Spleen (tissue), 11 donors: ENCODE data around the gene ABCA1. TPM values are rescaled to one million over a fixed set of nuclear protein-coding genes. Genes with fewer than 3 reads are reported as not detected.

Experiments used
- DNase-seq: peaks from one replicate; pipeline ENCODE4 v3.0.0-alpha.2; 2020
- H3K27ac ChIP-seq, 8 donors: fragments of 200-600 bp; sonication (generic) in 7 of 8; 1 replicate in 4 of 8; 2 replicates in 4 of 8; pipeline versions ENCODE4 v1.5.0 to v1.8.0; 2016 to 2021; ENCODE audit warnings: inconsistent platforms in 4 of 8, mild to moderate bottlenecking in 4 of 8, moderate library complexity in 1 of 8
- H3K27me3 ChIP-seq, 7 donors: fragments of 200-600 bp; sonication (generic) in 6 of 7; replicated peaks in 1 of 7; 1 replicate in 4 of 7; 2 replicates in 3 of 7; pipeline versions ENCODE4 v1.5.0 to v1.8.0; 2016 to 2021; ENCODE audit warnings: inconsistent platforms in 3 of 7, mild to moderate bottlenecking in 1 of 7
- H3K36me3 ChIP-seq, 6 donors: fragments of 200-600 bp; sonication (generic) in 5 of 6; 1 replicate in 4 of 6; 2 replicates in 2 of 6; pipeline versions ENCODE4 v1.5.0 to v1.8.0; 2016 to 2021; ENCODE audit warnings: inconsistent platforms in 2 of 6
- H3K4me1 ChIP-seq, 6 donors: fragments of 200-600 bp; sonication (generic) in 5 of 6; 1 replicate in 3 of 6; 2 replicates in 3 of 6; pipeline versions ENCODE4 v1.5.0 to v1.8.0; 2016 to 2021; ENCODE audit warnings: inconsistent platforms in 3 of 6
- H3K4me3 ChIP-seq, 8 donors: fragments of 200-600 bp; sonication (generic) in 7 of 8; 1 replicate in 4 of 8; 2 replicates in 4 of 8; pipeline versions ENCODE4 v1.5.0 to v1.8.0; 2016 to 2021; ENCODE audit warnings: inconsistent platforms in 4 of 8, mild to moderate bottlenecking in 4 of 8, moderate library complexity in 2 of 8
- H3K9me3 ChIP-seq, 8 donors: fragments of 200-600 bp; sonication (generic) in 7 of 8; 1 replicate in 4 of 8; 2 replicates in 4 of 8; pipeline versions ENCODE4 v1.5.0 to v1.8.0; 2016 to 2021; ENCODE audit warnings: inconsistent platforms in 4 of 8
- POLR2A ChIP-seq, 3 donors: fragments of 450-650 bp; IDR thresholded peaks; one replicate each; pipeline ENCODE4 v1.5.1; 2017; ENCODE audit warnings: antibody characterized with exemption in 3 of 3, mild to moderate bottlenecking in 1 of 3
- POLR2AphosphoS5 ChIP-seq, 3 donors: sonication (generic); formaldehyde crosslinking; IDR thresholded peaks; one replicate each; pipeline ENCODE4 v1.5.1; 2017; ENCODE audit warnings: antibody characterized with exemption in 3 of 3
- WGBS, 5 donors: extraction: QIAGEN DNeasy Blood & Tissue Kit in 3 of 5; methylation state at CpG; one replicate each; pipeline versions ENCODE4 v1.1.5 to v1.1.7; 2013 to 2018; 5-methylcytosine and 5-hydroxymethylcytosine counted together
- intact Hi-C: fragments of 100-400 bp; cut with DNase I; formaldehyde crosslinking; loops from one replicate; pipeline ENCODE4 v1.15.0; 2023; ENCODE audit warnings: low total_unique reads
- polyA plus RNA-seq, 3 donors: library from polyadenylated mRNA; stranded (reverse); fragments of 200-250 nt; gene quantifications; one replicate each; pipeline ENCODE4 v1.2.1, GENCODE V29; 2013
- total RNA-seq, 7 donors: library from RNA; depleted of rRNA in 3 of 7; stranded (reverse); fragments of >200 nt in 3 of 7; fragmentation: NEBNext Ultra II Directional in 4 of 7; extraction: Animal tissue kit (Norgen Biotek cat#: 25700) in 4 of 7; gene quantifications; one replicate each; pipeline versions ENCODE4 v1.1.0 to v1.2.1, GENCODE V29; 2016 to 2021
- TF ChIP-seq, protein P1 (sequence below), 11 experiments: fragments of 200-600 bp in 7 of 11; fragments of 450-650 bp in 4 of 11; sonication (generic) in 4 of 11; IDR thresholded peaks in 8 of 11; conservative IDR thresholded peaks in 3 of 11; 1 replicate in 7 of 11; 2 replicates in 4 of 11; pipeline versions ENCODE4 v1.4.0 to v1.8.0; 2016 to 2021; ENCODE audit warnings: antibody characterized with exemption in 11 of 11, inconsistent platforms in 4 of 11, mild to moderate bottlenecking in 1 of 11
- donor health status: healthy with polysubstance abuse.
- donor health status: DM: no; HTN: no; CAD: no; lungs with moderate emphysema.
- donor health status: DM: no; HTN: no; CAD: no.
- donor health status: Bipolar disorder and iron deficiency.
- donor health status: healthy.
- donor health status: DM: no; HTN: no; CAD: no.
- donor health status: DM: yes; HTN: yes; CAD: no.

The ABCA1 gene
- total and polyA plus RNA-seq, 10 donors = 4.5 to 78.4 (median 60.2) TPM

DNA sequence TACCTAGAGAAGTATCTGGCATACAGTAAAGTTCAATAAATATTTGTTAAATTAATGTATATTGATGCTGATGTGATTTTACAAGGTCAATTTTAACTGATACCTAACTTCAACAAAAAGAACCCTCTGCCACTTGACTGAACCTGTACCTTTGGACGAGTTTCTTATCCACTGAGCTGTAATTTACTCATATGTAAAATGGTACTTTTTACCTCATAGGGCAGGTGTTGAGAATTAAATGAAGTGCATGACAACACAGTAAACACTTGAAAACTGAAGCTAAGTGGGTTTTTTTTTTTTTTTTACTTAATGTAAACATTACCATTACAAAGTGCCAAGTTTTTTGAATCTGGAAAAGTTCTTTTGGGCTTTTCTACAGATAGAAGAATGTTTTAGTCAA lies 148.6 kb downstream of the ABCA1 start:
- no peak for TF ChIP-seq POLR2AphosphoS5 (IDR thresholded peaks at IDR 0.05)
- TF ChIP-seq, protein P1, sequence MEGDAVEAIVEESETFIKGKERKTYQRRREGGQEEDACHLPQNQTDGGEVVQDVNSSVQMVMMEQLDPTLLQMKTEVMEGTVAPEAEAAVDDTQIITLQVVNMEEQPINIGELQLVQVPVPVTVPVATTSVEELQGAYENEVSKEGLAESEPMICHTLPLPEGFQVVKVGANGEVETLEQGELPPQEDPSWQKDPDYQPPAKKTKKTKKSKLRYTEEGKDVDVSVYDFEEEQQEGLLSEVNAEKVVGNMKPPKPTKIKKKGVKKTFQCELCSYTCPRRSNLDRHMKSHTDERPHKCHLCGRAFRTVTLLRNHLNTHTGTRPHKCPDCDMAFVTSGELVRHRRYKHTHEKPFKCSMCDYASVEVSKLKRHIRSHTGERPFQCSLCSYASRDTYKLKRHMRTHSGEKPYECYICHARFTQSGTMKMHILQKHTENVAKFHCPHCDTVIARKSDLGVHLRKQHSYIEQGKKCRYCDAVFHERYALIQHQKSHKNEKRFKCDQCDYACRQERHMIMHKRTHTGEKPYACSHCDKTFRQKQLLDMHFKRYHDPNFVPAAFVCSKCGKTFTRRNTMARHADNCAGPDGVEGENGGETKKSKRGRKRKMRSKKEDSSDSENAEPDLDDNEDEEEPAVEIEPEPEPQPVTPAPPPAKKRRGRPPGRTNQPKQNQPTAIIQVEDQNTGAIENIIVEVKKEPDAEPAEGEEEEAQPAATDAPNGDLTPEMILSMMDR (IDR thresholded peaks at IDR 0.05 in 8 of 11, conservative IDR thresholded peaks at IDR 0.05 in 3 of 11) = no peak
- no peak for TF ChIP-seq POLR2A (IDR thresholded peaks at IDR 0.05)
- no peaks in the 10 kb centered on the region for H3K27me3 ChIP-seq
- peaks cover 0 to 17% (median 5%) of the 10 kb centered on the region in 6 donors for H3K36me3 ChIP-seq
- H3K27ac ChIP-seq = no peak overlapping the region
- intact Hi-C loops = no loop called here
- H3K9me3 ChIP-seq = no peaks in the 10 kb centered on the region
- 74 to 98% (median 87%) methylated on average over 1 of the region's 1 CpG for WGBS, 5 donors
- H3K4me3 ChIP-seq = no peak overlapping the region
- no peak for DNase-seq
- H3K4me1 ChIP-seq = peaks cover 0 to 59% (median 20%) of the 10 kb centered on the region in 6 donors

DNA sequence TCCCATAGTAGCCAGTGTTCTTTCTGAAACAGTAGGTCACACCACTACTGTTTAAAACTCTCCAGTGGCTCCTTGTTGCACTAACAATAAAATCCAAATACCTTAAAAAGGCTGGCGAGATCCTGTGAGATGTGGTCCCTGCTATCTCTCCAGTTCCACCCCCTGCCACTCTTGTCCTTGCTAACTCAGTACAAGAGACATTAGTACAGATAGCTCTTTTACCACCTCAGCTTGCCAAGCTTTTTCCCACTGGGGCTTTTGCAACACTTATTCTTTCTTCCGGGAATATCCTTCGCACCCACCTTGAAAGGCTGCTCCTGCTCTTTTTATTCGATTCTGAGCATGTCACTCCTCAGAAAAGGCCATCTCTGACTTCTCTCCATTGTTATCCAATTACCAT lies 149.2 kb downstream of the ABCA1 start:
- Histone ChIP-seq H3K36me3 (peaks cover 0 to 12% (median 5%) of the 10 kb centered on the region in 6 donors), H3K27ac (no peak overlapping the region), H3K4me1 (peaks cover 0 to 58% (median 23%) of the 10 kb centered on the region in 6 donors), H3K27me3 (no peaks in the 10 kb centered on the region), H3K9me3 (no peaks in the 10 kb centered on the region), H3K4me3 (no peak overlapping the region)
- TF ChIP-seq POLR2AphosphoS5 (IDR thresholded peaks at IDR 0.05) (no peak), POLR2A (IDR thresholded peaks at IDR 0.05) (no peak)
- TF ChIP-seq, protein P1 (IDR thresholded peaks at IDR 0.05 in 8 of 11, conservative IDR thresholded peaks at IDR 0.05 in 3 of 11) = no peak
- DNase-seq = no peak
- intact Hi-C loops = no loop called here
- WGBS, 5 donors = 91 to 96% (median 94%) methylated on average over 4 of the region's 4 CpGs

DNA sequence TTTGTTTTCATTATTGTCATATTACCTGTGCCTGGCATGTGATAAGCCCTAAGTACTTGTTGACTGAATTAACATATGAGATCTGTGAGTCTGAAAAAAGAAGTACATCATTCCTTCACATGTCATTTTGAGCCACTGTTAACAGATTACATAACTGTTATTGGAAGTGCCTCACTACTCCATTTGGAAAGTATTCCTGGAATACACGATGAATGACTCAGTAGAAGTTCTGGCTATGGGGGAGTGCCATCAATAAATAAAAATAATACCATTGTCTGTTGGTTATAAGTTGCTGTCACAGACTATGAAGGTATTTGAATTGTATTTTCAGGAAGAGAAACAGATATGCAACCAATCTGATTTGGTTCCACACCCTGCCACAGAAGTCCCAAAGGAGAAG lies 151.2 kb downstream of the ABCA1 start:
- H3K27ac ChIP-seq = peak overlapping the region in 4 of 8 donors; percentile 66 to 77 (median 71)
- 78 to 96% (median 86%) methylated on average over 1 of the region's 1 CpG for WGBS, 5 donors
- peaks cover 0 to 71% (median 29%) of the 10 kb centered on the region in 6 donors for H3K4me1 ChIP-seq
- no peak overlapping the region for H3K4me3 ChIP-seq
- intact Hi-C loops = no loop called here
- no peaks in the 10 kb centered on the region for H3K27me3 ChIP-seq
- TF ChIP-seq POLR2A (IDR thresholded peaks at IDR 0.05) = no peak
- TF ChIP-seq POLR2AphosphoS5 (IDR thresholded peaks at IDR 0.05) = no peak
- TF ChIP-seq, protein P1 (IDR thresholded peaks at IDR 0.05 in 8 of 11, conservative IDR thresholded peaks at IDR 0.05 in 3 of 11) = no peak
- DNase-seq = no peak
- H3K36me3 ChIP-seq = no peaks in the 10 kb centered on the region
- no peaks in the 10 kb centered on the region for H3K9me3 ChIP-seq

DNA sequence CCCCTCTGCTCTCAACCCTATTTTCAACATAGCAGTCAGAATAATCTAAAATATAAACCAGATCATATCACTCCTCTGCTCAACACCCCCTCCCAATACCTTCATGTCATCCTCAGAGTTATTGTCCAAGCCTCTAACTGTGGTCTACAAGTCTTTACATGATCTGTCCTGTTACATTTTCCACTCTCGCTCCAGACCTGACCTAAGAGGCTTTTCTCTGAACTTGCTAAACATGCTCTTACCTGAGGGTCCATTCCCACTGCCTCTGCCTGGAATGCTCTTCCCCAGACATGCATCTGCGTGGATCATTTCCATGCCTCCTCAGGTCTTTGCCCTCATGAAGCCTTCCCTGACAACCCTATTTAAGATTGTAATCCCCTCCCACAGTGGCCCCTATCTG lies 152.0 kb downstream of the ABCA1 start:
- Histone ChIP-seq H3K27me3 (no peaks in the 10 kb centered on the region), H3K4me1 (peaks cover 0 to 66% (median 28%) of the 10 kb centered on the region in 6 donors), H3K27ac (peak overlapping the region in 6 of 8 donors; percentile 5 to 77 (median 68)), H3K9me3 (no peaks in the 10 kb centered on the region), H3K36me3 (no peaks in the 10 kb centered on the region), H3K4me3 (no peak overlapping the region)
- WGBS, 5 donors = 94 to 97% (median 95%) methylated on average over 2 of the region's 2 CpGs
- no peak for DNase-seq
- intact Hi-C loops = no loop called here
- no peak for TF ChIP-seq POLR2A (IDR thresholded peaks at IDR 0.05)
- TF ChIP-seq POLR2AphosphoS5 (IDR thresholded peaks at IDR 0.05) = no peak
- TF ChIP-seq, protein P1 (IDR thresholded peaks at IDR 0.05 in 8 of 11, conservative IDR thresholded peaks at IDR 0.05 in 3 of 11) = no peak
